Nephron progenitor cell (in vitro differentiated cells): ENCODE results near the gene CMTR1.

Experiments
- DNase-seq: peaks from one replicate; pipeline ENCODE4 v3.0.0; 2021
- H3K27ac Mint-ChIP-seq: 2 replicates; pipeline ENCODE4 v1.8.0; 2021; ENCODE audit warnings: mild to moderate bottlenecking, moderate library complexity, mixed read lengths
- H3K27me3 Mint-ChIP-seq: 2 replicates; pipeline ENCODE4 v1.8.0; 2021; ENCODE audit warnings: mild to moderate bottlenecking, low read depth, mixed read lengths; ENCODE audit not compliant: poor library complexity
- H3K36me3 Mint-ChIP-seq: 2 replicates; pipeline ENCODE4 v1.8.0; 2021; ENCODE audit warnings: low read depth, mixed read lengths
- H3K4me1 Mint-ChIP-seq: 2 replicates; pipeline ENCODE4 v1.8.0; 2021; ENCODE audit warnings: mixed read lengths
- H3K4me3 Mint-ChIP-seq: 2 replicates; pipeline ENCODE4 v1.8.0; 2021; ENCODE audit warnings: mild to moderate bottlenecking, moderate library complexity, mixed read lengths
- H3K9me3 Mint-ChIP-seq: 2 replicates; pipeline ENCODE4 v1.8.0; 2021; ENCODE audit warnings: mild to moderate bottlenecking, moderate library complexity, mixed read lengths
- TF ChIP-seq, protein P1 (sequence below): fragments of 200-600 bp; sonication (generic); IDR thresholded peaks from 2 replicates; pipeline ENCODE4 v1.5.0; 2021; ENCODE audit warnings: antibody characterized with exemption

CMTR1 gene

DNA sequence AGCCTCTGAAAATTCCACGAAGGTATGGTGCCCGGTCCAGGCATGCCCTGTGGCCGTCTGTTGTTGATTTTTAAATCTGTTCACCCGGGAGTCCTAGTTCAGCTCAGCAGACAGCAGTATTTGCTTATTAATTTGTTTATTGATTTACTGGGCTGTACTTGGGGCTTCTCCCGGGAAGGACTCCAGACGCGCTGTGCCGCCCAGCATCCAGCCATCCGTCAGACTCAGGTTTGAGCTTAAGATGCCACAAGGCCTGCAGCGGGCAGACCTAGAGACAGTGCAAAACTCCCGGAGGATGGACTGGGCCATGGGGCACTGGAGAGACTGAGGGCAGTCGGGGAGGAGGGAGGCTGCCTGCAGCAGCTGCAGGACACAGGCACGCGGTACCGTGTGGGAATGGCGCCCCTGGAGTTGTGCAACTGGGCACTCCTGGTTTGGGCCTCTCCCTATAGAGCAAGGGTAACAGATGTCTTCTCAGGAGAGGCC, 83.9 kb downstream of the CMTR1 start:
- Mint-ChIP-seq H3K4me3 (no peak overlapping the region), H3K4me1 (peaks cover 48% of the 10 kb centered on the region), H3K27ac (no peak overlapping the region), H3K9me3 (peaks cover 8% of the 10 kb centered on the region), H3K36me3 (no peaks in the 10 kb centered on the region), H3K27me3 (peaks cover 76% of the 10 kb centered on the region)
- DNase-seq, result no peak
- TF ChIP-seq, protein P1, sequence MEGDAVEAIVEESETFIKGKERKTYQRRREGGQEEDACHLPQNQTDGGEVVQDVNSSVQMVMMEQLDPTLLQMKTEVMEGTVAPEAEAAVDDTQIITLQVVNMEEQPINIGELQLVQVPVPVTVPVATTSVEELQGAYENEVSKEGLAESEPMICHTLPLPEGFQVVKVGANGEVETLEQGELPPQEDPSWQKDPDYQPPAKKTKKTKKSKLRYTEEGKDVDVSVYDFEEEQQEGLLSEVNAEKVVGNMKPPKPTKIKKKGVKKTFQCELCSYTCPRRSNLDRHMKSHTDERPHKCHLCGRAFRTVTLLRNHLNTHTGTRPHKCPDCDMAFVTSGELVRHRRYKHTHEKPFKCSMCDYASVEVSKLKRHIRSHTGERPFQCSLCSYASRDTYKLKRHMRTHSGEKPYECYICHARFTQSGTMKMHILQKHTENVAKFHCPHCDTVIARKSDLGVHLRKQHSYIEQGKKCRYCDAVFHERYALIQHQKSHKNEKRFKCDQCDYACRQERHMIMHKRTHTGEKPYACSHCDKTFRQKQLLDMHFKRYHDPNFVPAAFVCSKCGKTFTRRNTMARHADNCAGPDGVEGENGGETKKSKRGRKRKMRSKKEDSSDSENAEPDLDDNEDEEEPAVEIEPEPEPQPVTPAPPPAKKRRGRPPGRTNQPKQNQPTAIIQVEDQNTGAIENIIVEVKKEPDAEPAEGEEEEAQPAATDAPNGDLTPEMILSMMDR, result no peak

DNA sequence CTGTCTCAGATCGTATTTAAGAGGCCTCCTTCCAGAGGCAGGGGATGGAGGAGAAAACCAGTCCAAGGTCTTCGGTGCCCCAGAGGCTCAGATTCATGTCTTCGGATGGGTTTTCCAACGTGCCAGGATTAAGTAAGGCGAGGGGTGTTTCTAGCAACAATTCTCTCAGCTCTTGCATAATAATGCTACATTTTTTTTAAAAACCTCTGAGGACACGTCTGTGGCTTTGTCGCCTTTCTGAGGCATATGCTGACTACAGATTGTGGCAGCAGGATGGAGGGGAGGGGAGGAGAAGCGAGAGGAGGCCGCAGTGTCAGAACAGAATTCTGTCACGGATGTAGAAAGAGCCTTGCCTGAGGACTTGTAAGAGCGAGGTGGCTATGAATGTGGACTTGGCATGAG, 84.4 kb downstream of the CMTR1 start:
- Mint-ChIP-seq H3K27me3 (peaks cover 76% of the 10 kb centered on the region), H3K4me3 (no peak overlapping the region), H3K4me1 (peaks cover 46% of the 10 kb centered on the region), H3K9me3 (peaks cover 8% of the 10 kb centered on the region), H3K27ac (no peak overlapping the region), H3K36me3 (no peaks in the 10 kb centered on the region)
- DNase-seq, result no peak
- TF ChIP-seq, protein P1, result no peak

DNA sequence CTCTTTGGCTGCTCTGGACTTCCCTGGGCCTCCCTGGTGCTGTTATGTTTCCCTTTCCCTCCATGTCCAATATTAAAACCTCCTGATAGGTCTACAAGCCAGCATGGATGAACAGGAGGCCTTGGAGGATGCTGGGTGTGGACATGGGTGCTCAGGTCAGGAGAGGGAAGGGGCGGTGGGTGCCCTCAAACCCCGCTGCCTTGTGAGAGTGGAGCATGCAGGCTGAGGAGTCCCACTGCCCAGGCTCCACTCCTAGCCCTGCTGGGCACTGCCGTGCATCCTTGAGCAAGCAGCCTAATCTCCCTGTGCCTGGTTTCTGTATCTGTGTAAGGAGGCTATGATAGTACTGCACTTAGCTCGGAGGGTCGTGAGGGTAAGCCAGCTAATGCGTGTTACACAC, 85.1 kb downstream of the CMTR1 start:
- no peak for DNase-seq
- Mint-ChIP-seq H3K4me3 (no peak overlapping the region), H3K9me3 (peaks cover 8% of the 10 kb centered on the region), H3K4me1 (peaks cover 40% of the 10 kb centered on the region), H3K36me3 (no peaks in the 10 kb centered on the region), H3K27ac (no peak overlapping the region), H3K27me3 (peaks cover 76% of the 10 kb centered on the region)
- TF ChIP-seq, protein P1, result no peak

DNA sequence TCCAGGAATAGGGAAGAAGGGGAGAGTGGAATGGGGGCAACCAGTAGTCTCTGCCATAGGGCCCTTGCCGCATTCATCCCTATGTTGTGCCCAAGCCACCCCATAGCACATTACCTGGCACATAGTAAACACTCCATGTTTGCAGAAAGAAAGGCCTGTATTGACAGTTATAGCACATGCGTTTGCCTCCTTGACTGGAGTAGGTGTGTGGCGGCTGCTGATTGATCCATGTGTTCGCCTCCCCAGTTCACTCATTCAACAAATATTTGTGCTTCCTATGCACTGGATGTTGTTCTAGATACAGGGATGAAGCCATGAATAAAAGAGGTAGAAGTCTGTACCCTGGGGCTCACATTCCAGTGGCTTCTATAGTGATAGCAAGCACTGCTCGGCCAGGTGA, 86.4 kb downstream of the CMTR1 start:
- peaks cover 72% of the 10 kb centered on the region for H3K27me3 Mint-ChIP-seq
- DNase-seq, result no peak
- H3K4me3 Mint-ChIP-seq, result no peak overlapping the region

DNA sequence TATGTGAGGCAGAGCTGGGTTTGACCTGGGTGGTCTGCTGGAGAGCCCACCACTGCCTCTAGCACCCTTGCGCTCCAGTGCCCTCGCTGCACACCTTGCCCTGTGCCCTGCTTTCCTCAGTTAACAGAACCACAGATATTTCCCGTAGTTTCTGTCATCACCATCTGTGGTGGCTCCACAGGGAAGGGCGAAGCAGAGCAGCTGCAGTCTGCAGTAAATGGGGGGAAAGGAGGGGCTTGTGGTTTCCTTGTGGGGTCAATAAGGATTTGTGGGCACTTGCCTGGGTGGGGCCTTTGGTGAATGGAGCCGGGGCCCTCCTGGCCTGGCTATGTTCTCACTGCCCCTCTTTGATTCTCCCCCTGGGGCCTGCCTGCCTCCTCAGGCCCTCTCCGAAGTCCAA, 87.9 kb downstream of the CMTR1 start:
- peaks cover 8% of the 10 kb centered on the region for H3K9me3 Mint-ChIP-seq
- H3K4me1 Mint-ChIP-seq, result peaks cover 16% of the 10 kb centered on the region
- TF ChIP-seq, protein P1, result no peak
- no peak for DNase-seq
- no peak overlapping the region for H3K4me3 Mint-ChIP-seq
- H3K36me3 Mint-ChIP-seq, result no peaks in the 10 kb centered on the region
- H3K27ac Mint-ChIP-seq, result no peak overlapping the region
- peaks cover 73% of the 10 kb centered on the region for H3K27me3 Mint-ChIP-seq

More for the DNA sequence above, 86.4 kb downstream of the CMTR1 start:
- Mint-ChIP-seq H3K27ac (no peak overlapping the region), H3K4me1 (peaks cover 27% of the 10 kb centered on the region), H3K36me3 (no peaks in the 10 kb centered on the region), H3K9me3 (peaks cover 8% of the 10 kb centered on the region)
- TF ChIP-seq, protein P1, result no peak

DNA sequence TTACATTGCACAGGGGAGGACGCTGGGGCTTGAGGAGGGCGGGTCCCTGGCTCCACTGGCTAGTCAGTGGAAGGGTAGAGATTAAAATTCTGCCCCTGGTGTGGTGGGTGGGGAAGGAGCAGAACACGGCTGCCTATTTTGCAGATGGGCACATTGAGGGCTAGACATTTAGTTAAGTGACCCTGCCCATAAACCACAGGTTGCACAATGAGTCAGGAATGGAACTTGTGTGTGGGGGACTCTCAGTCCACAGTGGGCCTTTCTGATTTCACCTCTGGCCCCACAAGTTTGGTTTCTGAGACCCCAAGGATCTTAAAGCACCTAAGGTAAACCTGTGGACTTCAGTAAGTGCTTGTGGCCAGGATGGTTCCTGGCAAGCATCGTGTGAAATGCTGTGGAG, 88.7 kb downstream of the CMTR1 start:
- Mint-ChIP-seq H3K9me3 (peaks cover 8% of the 10 kb centered on the region), H3K27me3 (peaks cover 75% of the 10 kb centered on the region), H3K4me3 (no peak overlapping the region), H3K36me3 (no peaks in the 10 kb centered on the region), H3K27ac (no peak overlapping the region), H3K4me1 (peaks cover 8% of the 10 kb centered on the region)
- no peak for DNase-seq
- TF ChIP-seq, protein P1, result no peak
